ENCODE data around the gene DPEP1.
"Not testable (repeated sequence)": the region's sequence is repeated elsewhere in the genome, so short reads cannot be mapped to it uniquely, and the experiment has no call there.

Gene DPEP1

DNA sequence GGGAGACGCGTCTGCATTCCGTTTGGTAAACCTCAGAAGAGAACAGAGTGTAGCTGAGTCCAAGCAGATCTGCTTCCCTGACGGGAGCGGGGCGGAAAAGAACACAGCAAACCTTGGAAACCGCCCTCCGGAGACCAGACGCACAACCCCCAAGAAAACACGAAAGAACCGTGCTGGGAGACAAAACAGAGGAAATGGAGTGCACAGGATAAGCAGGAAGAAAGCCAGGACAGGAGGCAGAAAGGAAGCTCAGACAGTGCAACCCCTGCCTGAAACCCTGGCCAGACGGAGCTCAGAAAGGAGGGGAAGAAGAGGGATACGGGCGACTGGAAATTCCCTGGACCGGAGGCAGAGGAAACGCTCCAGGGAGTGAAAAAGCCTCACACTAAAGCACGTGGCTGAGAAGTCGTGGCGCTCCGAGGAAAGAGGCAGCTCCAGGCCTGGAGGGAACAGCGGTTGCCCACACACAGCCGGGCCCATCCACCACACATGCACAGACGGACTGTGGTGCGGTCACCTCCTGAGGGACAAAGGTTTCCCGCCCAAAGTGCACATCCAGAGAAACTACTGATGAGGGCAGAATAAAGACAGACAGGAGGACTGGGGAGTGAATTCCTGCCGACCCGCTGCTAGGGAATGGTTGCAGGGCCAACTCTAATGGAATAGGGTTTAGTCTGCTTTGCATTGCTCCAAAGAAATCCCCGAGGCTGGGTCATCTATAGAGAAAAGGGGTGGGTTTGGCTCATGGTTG is 10.2 kb downstream of the DPEP1 start:
- ChIA-PET CTCF (no interaction called here), POLR2A (no interaction called here)
- TF ChIP-seq, protein P1, sequence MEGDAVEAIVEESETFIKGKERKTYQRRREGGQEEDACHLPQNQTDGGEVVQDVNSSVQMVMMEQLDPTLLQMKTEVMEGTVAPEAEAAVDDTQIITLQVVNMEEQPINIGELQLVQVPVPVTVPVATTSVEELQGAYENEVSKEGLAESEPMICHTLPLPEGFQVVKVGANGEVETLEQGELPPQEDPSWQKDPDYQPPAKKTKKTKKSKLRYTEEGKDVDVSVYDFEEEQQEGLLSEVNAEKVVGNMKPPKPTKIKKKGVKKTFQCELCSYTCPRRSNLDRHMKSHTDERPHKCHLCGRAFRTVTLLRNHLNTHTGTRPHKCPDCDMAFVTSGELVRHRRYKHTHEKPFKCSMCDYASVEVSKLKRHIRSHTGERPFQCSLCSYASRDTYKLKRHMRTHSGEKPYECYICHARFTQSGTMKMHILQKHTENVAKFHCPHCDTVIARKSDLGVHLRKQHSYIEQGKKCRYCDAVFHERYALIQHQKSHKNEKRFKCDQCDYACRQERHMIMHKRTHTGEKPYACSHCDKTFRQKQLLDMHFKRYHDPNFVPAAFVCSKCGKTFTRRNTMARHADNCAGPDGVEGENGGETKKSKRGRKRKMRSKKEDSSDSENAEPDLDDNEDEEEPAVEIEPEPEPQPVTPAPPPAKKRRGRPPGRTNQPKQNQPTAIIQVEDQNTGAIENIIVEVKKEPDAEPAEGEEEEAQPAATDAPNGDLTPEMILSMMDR (IDR thresholded peaks at IDR 0.05; ENCODE audit: control extremely low read depth, extremely low read depth, low read depth, missing control alignments), result no peak
- no peak for DNase-seq (ENCODE audit: extremely low spot score)

DNA sequence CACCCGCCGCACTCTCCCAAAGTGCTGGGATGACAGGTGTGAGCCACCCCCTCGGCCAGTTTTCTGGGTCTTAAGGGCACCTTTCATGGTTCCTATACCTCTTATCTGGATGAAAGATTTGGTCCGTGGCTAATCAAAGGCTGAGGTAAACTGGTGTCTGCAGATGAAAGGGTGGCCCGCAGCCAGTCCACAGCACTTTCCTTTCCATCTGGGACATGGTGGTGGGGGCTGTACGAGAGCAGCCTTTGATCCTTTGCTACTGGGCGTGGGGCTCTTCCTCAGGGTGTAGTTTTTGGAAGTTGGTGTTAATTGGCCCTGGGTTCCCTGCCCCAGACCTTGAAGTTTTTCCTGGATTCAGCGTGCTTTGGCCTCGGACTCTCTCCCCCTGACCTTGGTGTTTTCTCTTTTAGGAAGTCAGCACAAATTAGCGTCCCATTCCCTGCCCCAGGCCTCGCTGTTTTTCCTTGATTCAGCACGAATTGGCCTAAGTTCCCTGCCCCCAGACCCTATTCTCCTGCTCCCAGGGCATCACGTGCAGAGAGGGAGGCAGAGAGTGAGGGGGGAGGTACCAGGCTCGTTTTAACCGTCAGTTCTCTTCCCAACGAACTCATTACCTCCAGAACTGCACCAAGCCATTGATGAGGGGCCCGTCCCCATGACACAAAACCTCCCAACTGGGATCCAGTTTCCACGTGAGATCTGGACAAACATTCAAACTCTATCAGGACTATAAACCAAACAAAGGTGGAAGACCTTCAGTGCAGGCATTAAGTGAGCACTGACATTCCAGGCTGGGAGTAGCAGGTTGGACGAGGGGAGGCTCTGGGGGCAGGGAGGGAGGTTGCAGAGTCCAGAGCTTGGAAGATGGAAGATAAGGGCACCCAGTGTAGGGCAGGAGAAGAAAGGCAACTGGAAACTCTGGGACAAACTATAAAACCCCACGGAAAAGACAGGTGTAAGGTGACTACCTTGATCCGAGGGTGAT is 11.6 kb downstream of the DPEP1 start:
- DNase-seq (ENCODE audit: extremely low spot score), result no peak
- TF ChIP-seq, protein P1 (IDR thresholded peaks at IDR 0.05; ENCODE audit: control extremely low read depth, extremely low read depth, low read depth, missing control alignments), result no peak
- ChIA-PET POLR2A (interaction anchor here (0.7 kb wide), 1 partner anchor 643 kb away, joined by 3 read pairs; no protein-coding TSS in a partner anchor), CTCF (interaction anchor here (1.5 kb wide), 1 partner anchor 10 kb away, joined by 6 read pairs; no protein-coding TSS in a partner anchor)

DNA sequence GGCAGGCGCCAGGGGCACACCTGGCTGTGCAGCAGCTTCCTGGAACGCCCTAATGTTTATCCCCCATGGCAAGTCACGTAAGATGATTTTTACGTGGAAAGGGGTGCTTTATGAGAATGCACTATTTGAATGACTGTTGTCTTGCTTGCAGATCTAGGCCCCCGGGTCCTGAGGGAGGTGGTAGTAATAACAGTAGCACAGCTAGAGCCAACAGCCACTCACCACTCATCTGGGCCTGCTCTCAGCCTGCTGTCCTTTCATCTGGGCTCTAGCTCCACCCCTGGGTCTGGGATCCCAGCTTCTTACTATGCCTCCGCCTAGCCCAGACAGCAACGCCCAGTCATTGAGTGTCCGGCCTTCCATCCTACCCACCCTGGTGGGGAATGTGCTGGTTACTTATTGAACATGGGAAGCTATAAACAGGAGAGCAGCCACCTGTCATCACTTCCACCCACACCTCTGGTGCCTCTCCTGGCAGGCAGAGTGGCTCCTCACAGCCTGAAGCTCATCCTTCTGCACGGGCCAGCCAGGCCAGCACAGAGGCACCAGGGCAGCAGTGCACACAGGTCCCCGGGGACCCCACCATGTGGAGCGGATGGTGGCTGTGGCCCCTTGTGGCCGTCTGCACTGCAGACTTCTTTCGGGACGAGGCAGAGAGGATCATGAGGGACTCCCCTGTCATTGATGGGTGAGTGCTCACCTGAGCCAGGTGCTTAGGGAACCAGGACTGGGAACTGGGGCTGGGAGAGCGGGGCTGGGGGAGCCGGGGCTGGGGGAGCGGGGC is 16.6 kb downstream of the DPEP1 start:
- CTCF ChIA-PET, result interaction anchor here (1.1 kb wide), 1 partner anchor 11 kb away, joined by 3 read pairs; no protein-coding TSS in a partner anchor
- POLR2A ChIA-PET, result interaction anchor here (0.6 kb wide), 1 partner anchor 628 kb away, joined by 4 read pairs; no protein-coding TSS in a partner anchor
- DNase-seq (ENCODE audit: extremely low spot score), result no peak
- TF ChIP-seq, protein P1 (IDR thresholded peaks at IDR 0.05; ENCODE audit: control extremely low read depth, extremely low read depth, low read depth, missing control alignments), result no peak

DNA sequence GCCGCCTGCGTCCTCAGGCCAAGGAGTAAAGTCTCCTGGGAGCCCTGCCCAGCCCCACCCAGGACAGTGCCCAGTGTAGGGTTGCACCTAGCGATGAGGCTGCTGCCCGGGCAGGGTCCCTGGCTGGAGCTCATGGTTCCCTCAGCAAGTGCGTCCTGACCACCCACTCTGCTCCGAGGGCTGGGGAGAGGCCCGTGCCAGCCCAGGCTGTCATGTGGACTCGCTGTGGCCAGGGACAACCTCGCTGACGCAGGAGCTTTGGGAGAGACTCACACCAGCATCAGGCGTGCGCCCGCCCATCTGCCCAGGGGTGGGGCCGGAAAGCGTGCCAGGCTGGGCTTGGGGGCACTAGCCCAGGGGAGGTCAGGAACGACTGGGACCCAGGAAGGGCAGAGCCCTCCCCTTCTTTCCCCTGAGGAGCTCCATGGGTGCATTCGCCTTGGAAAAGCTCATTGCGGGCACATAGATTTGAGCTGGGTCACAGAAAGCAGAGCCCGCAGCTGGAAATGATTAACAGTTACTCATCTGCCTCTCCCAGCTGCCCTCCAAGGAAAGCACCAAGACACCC is 19.7 kb downstream of the DPEP1 start:
- CTCF ChIA-PET, result interaction anchor here (1.4 to 3.7 kb wide), 3 partner anchors 9 to 18 kb away, joined by 4 to 15 read pairs (median 12); no protein-coding TSS in a partner anchor
- DNase-seq (ENCODE audit: extremely low spot score), result no peak
- POLR2A ChIA-PET, result interaction anchor here (0.6 to 0.7 kb wide), 2 partner anchors 20 to 25 kb away, joined by 4 to 7 read pairs; partner anchors contain the start of genes CHMP1A and SPATA33
- TF ChIP-seq, protein P1 (IDR thresholded peaks at IDR 0.05; ENCODE audit: control extremely low read depth, extremely low read depth, low read depth, missing control alignments), result no peak

DNA sequence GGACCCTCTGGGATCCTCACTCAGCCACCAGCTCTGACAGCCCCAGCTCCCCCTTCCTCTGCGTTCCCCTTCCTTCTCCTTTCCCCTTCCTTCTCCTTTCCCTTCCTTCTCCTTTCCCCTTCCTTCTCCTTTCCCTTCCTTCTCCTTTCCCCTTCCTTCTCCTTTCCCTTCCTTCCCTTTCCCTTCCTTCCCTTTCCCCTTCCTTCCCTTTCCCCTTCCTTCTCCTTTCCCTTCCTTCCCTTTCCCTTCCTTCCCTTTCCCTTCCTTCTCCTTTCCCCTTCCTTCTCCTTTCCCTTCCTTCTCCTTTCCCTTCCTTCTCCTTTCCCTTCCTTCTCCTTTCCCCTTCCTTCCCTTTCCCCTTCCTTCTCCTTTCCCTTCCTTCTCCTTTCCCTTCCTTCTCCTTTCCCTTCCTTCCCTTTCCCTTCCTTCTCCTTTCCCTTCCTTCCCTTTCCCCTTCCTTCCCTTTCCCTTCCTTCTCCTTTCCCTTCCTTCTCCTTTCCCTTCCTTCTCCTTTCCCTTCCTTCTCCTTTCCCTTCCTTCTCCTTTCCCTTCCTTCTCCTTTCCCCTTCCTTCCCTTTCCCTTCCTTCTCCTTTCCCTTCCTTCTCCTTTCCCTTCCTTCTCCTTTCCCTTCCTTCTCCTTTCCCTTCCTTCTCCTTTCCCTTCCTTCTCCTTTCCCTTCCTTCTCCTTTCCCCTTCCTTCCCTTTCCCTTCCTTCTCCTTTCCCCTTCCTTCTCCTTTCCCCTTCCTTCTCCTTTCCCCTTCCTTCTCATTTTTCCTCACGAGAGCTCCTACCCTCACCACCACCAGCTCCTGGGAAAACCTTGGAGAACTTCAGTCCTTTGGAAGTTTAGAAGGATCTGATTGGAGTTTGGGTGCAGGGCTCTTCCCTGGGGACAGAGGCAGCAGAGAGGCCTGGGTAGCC is 21.3 kb downstream of the DPEP1 start:
- POLR2A ChIA-PET; DNase-seq (ENCODE audit: extremely low spot score): not testable (repeated sequence)
- CTCF ChIA-PET, result interaction anchor here (3.7 kb wide), 1 partner anchor 19 kb away, joined by 15 read pairs; no protein-coding TSS in a partner anchor
